ENCODE data around the gene TMEM208.

Gene TMEM208

GRCh38 chr16:67208154-67208896 is 18.6 kb upstream of the TMEM208 start:
- no peak for DNase-seq (ENCODE audit: low read depth in 1 of 2, low spot score in 1 of 2)

- DNase-seq (ENCODE audit: low read depth in 1 of 2, low spot score in 1 of 2): no peak
Measured at GRCh38 chr16:67209565-67209964, 17.4 kb upstream of the TMEM208 start.

GRCh38 chr16:67210069-67210937 is 16.6 kb upstream of the TMEM208 start:
- DNase-seq (ENCODE audit: low read depth in 1 of 2, low spot score in 1 of 2): no peak

GRCh38 chr16:67211674-67212073 is 15.3 kb upstream of the TMEM208 start:
- no peak for DNase-seq (ENCODE audit: low read depth in 1 of 2, low spot score in 1 of 2)

- no peak for DNase-seq (ENCODE audit: low read depth in 1 of 2, low spot score in 1 of 2)
Measured at GRCh38 chr16:67212766-67213165, 14.2 kb upstream of the TMEM208 start.

- DNase-seq (ENCODE audit: low read depth in 1 of 2, low spot score in 1 of 2): no peak
Measured at GRCh38 chr16:67213197-67214019, 13.5 kb upstream of the TMEM208 start.

GRCh38 chr16:67215706-67216105 is 11.2 kb upstream of the TMEM208 start:
- no peak for DNase-seq (ENCODE audit: low read depth in 1 of 2, low spot score in 1 of 2)

GRCh38 chr16:67216612-67217490 is 10.1 kb upstream of the TMEM208 start:
- DNase-seq (ENCODE audit: low read depth in 1 of 2, low spot score in 1 of 2): no peak

GRCh38 chr16:67223992-67224391 is 2.9 kb upstream of the TMEM208 start:
- DNase-seq (ENCODE audit: low read depth in 1 of 2, low spot score in 1 of 2): no peak

GRCh38 chr16:67226295-67226803 is 581 bp upstream of the TMEM208 start:
- no peak for DNase-seq (ENCODE audit: low read depth in 1 of 2, low spot score in 1 of 2)

- no peak for DNase-seq (ENCODE audit: low read depth in 1 of 2, low spot score in 1 of 2)
Measured at GRCh38 chr16:67227567-67227921, 614 bp downstream of the TMEM208 start.

GRCh38 chr16:67228034-67228785 is 1.3 kb downstream of the TMEM208 start:
- DNase-seq (ENCODE audit: low read depth in 1 of 2, low spot score in 1 of 2): no peak

- no peak for DNase-seq (ENCODE audit: low read depth in 1 of 2, low spot score in 1 of 2)
Measured at GRCh38 chr16:67228905-67229304, 2.0 kb downstream of the TMEM208 start.

- DNase-seq (ENCODE audit: low read depth in 1 of 2, low spot score in 1 of 2): no peak
Measured at GRCh38 chr16:67229906-67230808, 3.2 kb downstream of the TMEM208 start.

GRCh38 chr16:67230809-67231660 is 4.1 kb downstream of the TMEM208 start:
- no peak for DNase-seq (ENCODE audit: low read depth in 1 of 2, low spot score in 1 of 2)

GRCh38 chr16:67233596-67233995 is 6.7 kb downstream of the TMEM208 start:
- no peak for DNase-seq (ENCODE audit: low read depth in 1 of 2, low spot score in 1 of 2)

GRCh38 chr16:67234180-67234597 is 7.3 kb downstream of the TMEM208 start:
- no peak for DNase-seq (ENCODE audit: low read depth in 1 of 2, low spot score in 1 of 2)
